H1 (cell line): ENCODE measurements around the gene EFCAB6. TPM values are rescaled to one million over a fixed set of nuclear protein-coding genes. Genes with fewer than 3 reads are reported as not detected.
A peak's percentile ranks its signal among the peaks of the same experiment; 100 is the strongest.

ENCODE experiments used
- CTCF ChIA-PET: fragments of 300-600 bp; sonication (Branson Sonifier 250); formaldehyde crosslinking; loops from one replicate; lab custom pipeline; 2021; ENCODE audit not compliant: partially characterized antibody; lab: Charles Lee
- POLR2A ChIA-PET: fragments of 300-600 bp; sonication (Branson Sonifier 250); formaldehyde crosslinking; loops from one replicate; lab custom pipeline; 2021; ENCODE audit warnings: inconsistent platforms; ENCODE audit not compliant: partially characterized antibody; lab: Charles Lee
- DNase-seq, 2 experiments: peaks; one replicate each; pipeline versions ENCODE4 v3.0.0 to v3.0.0-alpha.2; 2010 to 2022; ENCODE audit warnings: low spot score in 2 of 2, low read depth in 1 of 2, mixed read lengths in 1 of 2
- FAIRE-seq: peaks from 2 replicates; lab custom pipeline; 2011; peaks lifted over from hg19 to GRCh38; lab: Jason Lieb, UNC
- H2AFZ ChIP-seq: 2 replicates; pipeline ENCODE4 v1.8.1; 2012; ENCODE audit warnings: low read length, inconsistent platforms
- H2AK5ac ChIP-seq: 2 replicates; pipeline ENCODE4 v1.6.1; 2013; ENCODE audit warnings: low read depth, low read length
- H2BK120ac ChIP-seq: replicated peaks from 2 replicates; pipeline ENCODE3; 2013; ENCODE audit warnings: low read depth, low read length, inconsistent platforms
- H2BK12ac ChIP-seq: 2 replicates; pipeline ENCODE4 v1.6.1; 2013; ENCODE audit warnings: low read depth, low read length
- H2BK15ac ChIP-seq: 2 replicates; pipeline ENCODE4 v1.6.1; 2013; ENCODE audit warnings: low read length
- H2BK20ac ChIP-seq: 2 replicates; pipeline ENCODE4 v1.6.1; 2013; ENCODE audit warnings: low read length
- H2BK5ac ChIP-seq: 2 replicates; pipeline ENCODE4 v1.6.1; 2013; ENCODE audit warnings: low read depth, low read length
- H3K14ac ChIP-seq: 2 replicates; pipeline ENCODE4 v1.6.1; 2013; ENCODE audit warnings: inconsistent platforms; ENCODE audit not compliant: insufficient read length
- H3K18ac ChIP-seq: 2 replicates; pipeline ENCODE4 v1.6.1; 2013; ENCODE audit warnings: low read length; ENCODE audit errors: extremely low read depth
- H3K23ac ChIP-seq: 2 replicates; pipeline ENCODE4 v1.6.1; 2013; ENCODE audit warnings: inconsistent platforms; ENCODE audit not compliant: insufficient read length
- H3K23me2 ChIP-seq: 2 replicates; pipeline ENCODE4 v1.6.1; 2013; ENCODE audit warnings: low read depth, low read length
- H3K27ac ChIP-seq: 2 replicates; pipeline ENCODE4 v1.6.1; 2011; ENCODE audit warnings: low read depth, low read length, inconsistent platforms
- H3K27me3 ChIP-seq, 4 experiments: replicated peaks in 1 of 4; 1 replicate in 1 of 4; 2 replicates in 3 of 4; pipeline versions ENCODE4 v1.6.1 to v1.8.1; 2011 to 2013; ENCODE audit warnings: low read length in 3 of 4, mild to moderate bottlenecking in 3 of 4, inconsistent platforms in 2 of 4, mixed read lengths in 2 of 4, moderate library complexity in 1 of 4; ENCODE audit not compliant: control insufficient read depth in 3 of 4, insufficient read depth in 3 of 4; ENCODE audit errors: extremely low read depth in 1 of 4
- H3K36me3 ChIP-seq, 4 experiments: 2 replicates each; pipeline versions ENCODE4 v1.6.1 to v1.8.1; 2011 to 2013; ENCODE audit warnings: mild to moderate bottlenecking in 4 of 4, low read length in 3 of 4, moderate library complexity in 2 of 4, control low read depth in 1 of 4, inconsistent platforms in 1 of 4; ENCODE audit not compliant: insufficient read depth in 4 of 4, control insufficient read depth in 2 of 4
- H3K4ac ChIP-seq: replicated peaks from 2 replicates; pipeline ENCODE3; 2013; ENCODE audit warnings: low read length, low read depth, mixed read lengths, inconsistent platforms; ENCODE audit not compliant: insufficient read length
- H3K4me1 ChIP-seq, 4 experiments: replicated peaks in 1 of 4; 1 replicate in 1 of 4; 2 replicates in 3 of 4; pipeline versions ENCODE4 v1.6.1 to v1.8.1; 2011 to 2013; ENCODE audit warnings: low read length in 3 of 4, inconsistent platforms in 2 of 4, mixed read lengths in 1 of 4; ENCODE audit not compliant: insufficient read depth in 4 of 4, control insufficient read depth in 3 of 4
- H3K4me2 ChIP-seq, 2 experiments: 2 replicates each; pipeline versions ENCODE4 v1.6.1 to v1.8.1; 2011 to 2013; ENCODE audit warnings: low read depth in 2 of 2, low read length in 2 of 2, control low read depth in 1 of 2, inconsistent platforms in 1 of 2, mild to moderate bottlenecking in 1 of 2; ENCODE audit not compliant: insufficient read depth in 1 of 2
- H3K4me3 ChIP-seq, 4 experiments: fragments of 200-600, 300-600 bp in 1 of 4; sonication (generic), shearing (Covaris generic), sonication (Bioruptor Twin) in 1 of 4; 2 replicates each; pipeline versions ENCODE4 v1.5.1 to v1.8.1; 2011 to 2016; ENCODE audit warnings: low read length in 4 of 4, low read depth in 3 of 4, control low read depth in 2 of 4, inconsistent platforms in 2 of 4, mild to moderate bottlenecking in 2 of 4, mixed read lengths in 1 of 4, moderate library complexity in 1 of 4; ENCODE audit not compliant: insufficient read depth in 2 of 4; ENCODE audit errors: extremely low read depth in 1 of 4
- H3K56ac ChIP-seq: replicated peaks from 2 replicates; pipeline ENCODE3; 2013; ENCODE audit warnings: low read depth, mild to moderate bottlenecking, mixed read lengths, low read length, inconsistent platforms; ENCODE audit not compliant: insufficient read length
- H3K79me1 ChIP-seq: 2 replicates; pipeline ENCODE4 v1.6.1; 2013; ENCODE audit warnings: low read depth, low read length, control low read depth
- H3K79me2 ChIP-seq, 2 experiments: 2 replicates each; pipeline versions ENCODE4 v1.6.1 to v1.8.1; 2012 to 2013; ENCODE audit warnings: low read length in 2 of 2, mild to moderate bottlenecking in 2 of 2, inconsistent platforms in 1 of 2; ENCODE audit not compliant: insufficient read depth in 2 of 2, control insufficient read depth in 1 of 2
- H3K9ac ChIP-seq, 4 experiments: replicated peaks in 1 of 4; 1 replicate in 1 of 4; 2 replicates in 3 of 4; pipeline versions ENCODE4 v1.6.1 to v1.8.1; 2011 to 2013; ENCODE audit warnings: low read depth in 3 of 4, low read length in 3 of 4, control low read depth in 2 of 4, mild to moderate bottlenecking in 2 of 4, moderate library complexity in 2 of 4, inconsistent platforms in 1 of 4; ENCODE audit errors: extremely low read depth in 1 of 4
- H3K9me3 ChIP-seq, 2 experiments: 2 replicates each; pipeline versions ENCODE4 v1.6.1 to v1.8.1; 2012 to 2013; ENCODE audit warnings: mild to moderate bottlenecking in 2 of 2, moderate library complexity in 2 of 2, control low read depth in 1 of 2, inconsistent platforms in 1 of 2, low read depth in 1 of 2, low read length in 1 of 2, mixed read lengths in 1 of 2; ENCODE audit not compliant: insufficient read depth in 2 of 2
- H4K20me1 ChIP-seq, 2 experiments: replicated peaks in 1 of 2; 2 replicates each; pipeline versions ENCODE3 to v1.8.1; 2011 to 2013; ENCODE audit warnings: inconsistent platforms in 2 of 2, low read length in 2 of 2, mild to moderate bottlenecking in 1 of 2; ENCODE audit not compliant: insufficient read depth in 2 of 2, control insufficient read depth in 1 of 2
- H4K5ac ChIP-seq: 2 replicates; pipeline ENCODE4 v1.6.1; 2013; ENCODE audit warnings: low read length, low read depth, mixed read lengths, inconsistent platforms; ENCODE audit not compliant: insufficient read length
- H4K8ac ChIP-seq: 2 replicates; pipeline ENCODE4 v1.8.0; 2013; ENCODE audit warnings: mild to moderate bottlenecking, moderate library complexity, low read length, inconsistent platforms; ENCODE audit not compliant: insufficient read depth; ENCODE audit errors: extremely low read depth
- H4K91ac ChIP-seq: replicated peaks from 2 replicates; pipeline ENCODE3; 2013; ENCODE audit warnings: low read length, mixed read lengths, inconsistent platforms; ENCODE audit not compliant: insufficient read length
- ASH2L ChIP-seq: fragments of 200-600, 300-600 bp; sonication (generic); IDR thresholded peaks from one replicate; pipeline ENCODE4 v1.7.1; 2017; ENCODE audit warnings: low read length
- ATF3 ChIP-seq: IDR thresholded peaks from 2 replicates; pipeline ENCODE4 v1.6.1; 2011; ENCODE audit warnings: low read depth, mild to moderate bottlenecking, low read length; ENCODE audit not compliant: insufficient read depth
- HDAC6 ChIP-seq: IDR thresholded peaks from one replicate; pipeline ENCODE4 v1.7.1; 2012; ENCODE audit warnings: low read depth, mild to moderate bottlenecking, inconsistent platforms, low read length, moderate library complexity
- JUN ChIP-seq: IDR thresholded peaks from 2 replicates; pipeline ENCODE4 v1.6.1; 2011; ENCODE audit warnings: low read depth, mild to moderate bottlenecking, improper control_type of control experiment, low read length
- POLR2A ChIP-seq, 2 experiments: IDR thresholded peaks; 1 replicate in 1 of 2; 2 replicates in 1 of 2; pipeline ENCODE4 v1.6.1; 2011; ENCODE audit warnings: low read depth in 2 of 2, low read length in 2 of 2, mild to moderate bottlenecking in 2 of 2; ENCODE audit errors: control extremely low read depth in 1 of 2
- SIN3A ChIP-seq, 2 experiments: IDR thresholded peaks in 1 of 2; conservative IDR thresholded peaks in 1 of 2; 2 replicates each; pipeline ENCODE4 v1.6.1; 2011 to 2012; ENCODE audit warnings: low read length in 2 of 2, improper control_type of control experiment in 1 of 2, low read depth in 1 of 2, mild to moderate bottlenecking in 1 of 2
- SP2 ChIP-seq: IDR thresholded peaks from 2 replicates; pipeline ENCODE4 v1.6.1; 2012; ENCODE audit warnings: mild to moderate bottlenecking, low read length, inconsistent platforms
- SUZ12 ChIP-seq: fragments of 200-600 bp; sonication (generic); IDR thresholded peaks from 2 replicates; pipeline ENCODE4 v1.6.1; 2012; ENCODE audit warnings: mild to moderate bottlenecking, inconsistent platforms, low read length, moderate library complexity, mixed read lengths
- WGBS, 2 experiments: shearing (Covaris generic) in 1 of 2; methylation state at CpG; one replicate each; pipeline versions ENCODE4 v1.1.6 to v1.1.7; 2013 to 2015; ENCODE audit warnings: low lambda C conversion rate in 2 of 2, mixed read lengths in 2 of 2, inconsistent platforms in 1 of 2, low coverage in 1 of 2, missing lambda C conversion rate in 1 of 2; ENCODE audit not compliant: insufficient replicate concordance in 2 of 2, insufficient coverage in 1 of 2, insufficient read length in 1 of 2; ENCODE audit errors: extremely low coverage in 1 of 2, missing lambda C conversion rate in 1 of 2; 5-methylcytosine and 5-hydroxymethylcytosine counted together
- polyA plus RNA-seq, 7 experiments: library from polyadenylated mRNA; depleted of rRNA in 3 of 7; stranded (reverse) in 5 of 7; unstranded in 2 of 7; fragments of >200 nt in 5 of 7; fragments of 200-250 nt in 2 of 7; gene quantifications; 1 replicate in 5 of 7; 2 replicates in 1 of 7; 4 replicates in 1 of 7; pipeline versions ENCODE4 v1.2.1 to v1.2.3, GENCODE V29; 2011 to 2013; ENCODE audit warnings: missing spikeins in 2 of 7, mixed read lengths in 2 of 7
- total RNA-seq: library from RNA; stranded (reverse); fragmentation: NEBNext Ultra II Directional; extraction: Animal tissue kit (Norgen Biotek cat#: 25700); gene quantifications from 2 replicates; pipeline ENCODE4 v1.2.1, GENCODE V29; 2021

EFCAB6 gene
- total and polyA plus RNA-seq, 2 of the 8 experiments (the other 6 are each of a cell fraction or from before 2014, with no cell fraction given): 0.32 to 1.7 TPM

- Histone ChIP-seq H2BK15ac (peak overlapping the region; percentile 61; the same call in 1 of the 2 replicates), H4K20me1 (no peaks in the 10 kb centered on the region), H2BK120ac (no peak overlapping the region), H3K18ac (no peak overlapping the region), H3K4me1 (no peaks in the 10 kb centered on the region), H2BK5ac (no peak overlapping the region), H4K8ac (no peak overlapping the region), H3K23ac (no peak overlapping the region), H3K9me3 (0 out of 4 replicates have a peak, but pooled peaks cover 0 to 3% of the 10 kb centered on the region in 2 experiments), H2AFZ (no peak overlapping the region), H4K5ac (no peak overlapping the region), H2AK5ac (no peak overlapping the region), H3K56ac (no peak overlapping the region), H3K9ac (no peak overlapping the region), H3K4me3 (no peak overlapping the region), H3K79me1 (no peaks in the 10 kb centered on the region), H3K4me2 (no peak overlapping the region), H3K4ac (no peak overlapping the region), H2BK20ac (no peak overlapping the region), H3K27me3 (no peaks in the 10 kb centered on the region), H3K23me2 (no peaks in the 10 kb centered on the region), H2BK12ac (no peak overlapping the region), H3K36me3 (no peaks in the 10 kb centered on the region), H3K79me2 (no peaks in the 10 kb centered on the region), H4K91ac (no peak overlapping the region), H3K27ac (no peak overlapping the region), H3K14ac (no peak overlapping the region)
- WGBS, 2 experiments: 100% methylated on average over 4 of the region's 6 CpGs; no CpG with 5 or more reads in 1 of the 2 experiments
- POLR2A ChIA-PET: no interaction called here
- DNase-seq (no peak), FAIRE-seq (no peak)
- TF ChIP-seq SP2 (no peak), HDAC6 (no peak), ATF3 (no peak), SIN3A (conservative IDR thresholded peaks at IDR 0.05 in 1 of 2, IDR thresholded peaks at IDR 0.05 in 1 of 2; ENCODE audit: low read depth in 1 of 2, low read length in 2 of 2) (no peak), POLR2A (IDR thresholded peaks at IDR 0.05; ENCODE audit: control extremely low read depth in 1 of 2, low read depth in 2 of 2, low read length in 2 of 2) (no peak), JUN (no peak), ASH2L (no peak), SUZ12 (no peak)
- CTCF ChIA-PET: no interaction called here
Measured at GRCh38 chr22:43591380-43591779, 220.7 kb downstream of the EFCAB6 start.
